HCT116 (cell line): ENCODE measurements around the gene NSUN7.

Experiments used
- CTCF ChIP-seq, 3 experiments: fragments of 200-600 bp in 1 of 3; sonication (generic) in 1 of 3; IDR thresholded peaks in 2 of 3; conservative IDR thresholded peaks in 1 of 3; 2 replicates each; pipeline ENCODE4 v1.5.1; 2012 to 2017; ENCODE audit warnings: low read depth in 2 of 3, low read length in 2 of 3, antibody characterized with exemption in 1 of 3, borderline replicate concordance in 1 of 3, control low read depth in 1 of 3, mild to moderate bottlenecking in 1 of 3, mixed read lengths in 1 of 3, mixed run types in 1 of 3, moderate library complexity in 1 of 3; ENCODE audit not compliant: insufficient read depth in 1 of 3
- EGR1 ChIP-seq: IDR thresholded peaks from 2 replicates; pipeline ENCODE4 v1.6.1; 2012; ENCODE audit warnings: low read depth
- POLR2AphosphoS5 ChIP-seq: IDR thresholded peaks from 2 replicates; pipeline ENCODE4 v1.6.1; 2011; ENCODE audit warnings: mild to moderate bottlenecking, low read depth, low read length, moderate library complexity
- RAD21 ChIP-seq: IDR thresholded peaks from 2 replicates; pipeline ENCODE4 v1.6.1; 2012; ENCODE audit warnings: low read depth, mild to moderate bottlenecking
- REST ChIP-seq: IDR thresholded peaks from 2 replicates; pipeline ENCODE4 v1.6.1; 2012; ENCODE audit warnings: low read depth
- SIN3A ChIP-seq: IDR thresholded peaks from 2 replicates; pipeline ENCODE4 v1.6.1; 2012; ENCODE audit warnings: low read depth
- ZFX ChIP-seq: fragments of 450-650 bp; IDR thresholded peaks from 2 replicates; pipeline ENCODE4 v1.6.1; 2017

GRCh38 chr4:40713798-40714197 is 36.0 kb upstream of the NSUN7 start:
- TF ChIP-seq REST (no peak), POLR2AphosphoS5 (no peak), CTCF (IDR thresholded peaks at IDR 0.05 in 2 of 3, conservative IDR thresholded peaks at IDR 0.05 in 1 of 3; ENCODE audit: borderline replicate concordance in 1 of 3, insufficient read depth in 1 of 3, low read depth in 2 of 3, low read length in 2 of 3) (no peak), SIN3A (no peak), EGR1 (no peak), RAD21 (no peak), ZFX (no peak)
